ENCODE results near the gene PEX26. TPM values are rescaled to one million over a fixed set of nuclear protein-coding genes. Genes with fewer than 3 reads are reported as not detected.
A peak's percentile ranks its signal among the peaks of the same experiment; 100 is the strongest.

PEX26 gene
- total RNA-seq, 4 donors from 2014 or later = 46.4 to 211 (median 93.4) TPM

- Histone ChIP-seq H3K27me3 (no peaks in the 10 kb centered on the region), H3K4me3 (no peak overlapping the region), H3K27ac (peak overlapping the region; percentile 64 to 88 (median 80)), H3K9me3 (no peaks in the 10 kb centered on the region), H3K4me1 (peaks cover 0 to 38% (median 6%) of the 10 kb centered on the region in 4 donors), H3K36me3 (peaks cover 0 to 61% (median 12%) of the 10 kb centered on the region in 4 donors)
- peak; percentile 83 for DNase-seq
- no peak for TF ChIP-seq EP300 (IDR thresholded peaks at IDR 0.05; ENCODE audit: low read depth)
- TF ChIP-seq POLR2AphosphoS5 (IDR thresholded peaks at IDR 0.05) = peak in 2 of 3 donors; percentile 46 to 50
- peak in 2 of 5 experiments; percentile 14 to 35 for TF ChIP-seq CTCF (IDR thresholded peaks at IDR 0.05)
- peak; percentile 38 for TF ChIP-seq POLR2A (IDR thresholded peaks at IDR 0.05)
- intact Hi-C loops (cut with DNase I; ENCODE audit: low total_unique reads) = no loop called here
- in situ Hi-C loops (cut with MboI; ENCODE audit: low pct_ligation_motif_present in 1 of 4, low pct_unique_long_range_greater_than_20kb in 1 of 4, low sequenced_read_pairs in 3 of 4) = no loop called here
Observed at GRCh38 chr22:18085188-18085587, 7.4 kb downstream of the PEX26 start.

- TF ChIP-seq EP300 (IDR thresholded peaks at IDR 0.05; ENCODE audit: low read depth) = no peak
- no peak for TF ChIP-seq POLR2A (IDR thresholded peaks at IDR 0.05)
- no peak for TF ChIP-seq POLR2AphosphoS5 (IDR thresholded peaks at IDR 0.05)
- no peak for TF ChIP-seq CTCF (IDR thresholded peaks at IDR 0.05)
- no peaks in the 10 kb centered on the region for H3K27me3 ChIP-seq
- H3K36me3 ChIP-seq = peaks cover 0 to 49% (median 10%) of the 10 kb centered on the region in 4 donors
- 66 to 73% methylated on average over 5 to 13 of the region's 13 CpGs for WGBS, 2 donors (ENCODE audit: low coverage in 1 of 2)
- peak overlapping the region in 3 of 4 donors; percentile 15 to 88 (median 53) for H3K27ac ChIP-seq
- intact Hi-C loops (cut with DNase I; ENCODE audit: low total_unique reads) (no loop called here), in situ Hi-C loops (cut with MboI; ENCODE audit: low pct_ligation_motif_present in 1 of 4, low pct_unique_long_range_greater_than_20kb in 1 of 4, low sequenced_read_pairs in 3 of 4) (no loop called here)
- DNase-seq = no peak
- H3K4me1 ChIP-seq = peaks cover 7 to 57% (median 19%) of the 10 kb centered on the region in 4 donors
- no peaks in the 10 kb centered on the region for H3K9me3 ChIP-seq
- no peak overlapping the region for H3K4me3 ChIP-seq
Observed at GRCh38 chr22:18087350-18087855, 9.6 kb downstream of the PEX26 start.

- 76 to 100% methylated on average over 1 to 11 of the region's 11 CpGs for WGBS, 2 donors (ENCODE audit: low coverage in 1 of 2)
- no peak overlapping the region for H3K4me3 ChIP-seq
- H3K36me3 ChIP-seq = peaks cover 0 to 34% (median 4%) of the 10 kb centered on the region in 4 donors
- peaks cover 7 to 64% (median 25%) of the 10 kb centered on the region in 4 donors for H3K4me1 ChIP-seq
- in situ Hi-C loops (cut with MboI; ENCODE audit: low pct_ligation_motif_present in 1 of 4, low pct_unique_long_range_greater_than_20kb in 1 of 4, low sequenced_read_pairs in 3 of 4) (no loop called here), intact Hi-C loops (cut with DNase I; ENCODE audit: low total_unique reads) (no loop called here)
- DNase-seq = peak; percentile 71
- no peaks in the 10 kb centered on the region for H3K27me3 ChIP-seq
- TF ChIP-seq EP300 (IDR thresholded peaks at IDR 0.05; ENCODE audit: low read depth) = no peak
- TF ChIP-seq CTCF (IDR thresholded peaks at IDR 0.05) = no peak
- TF ChIP-seq POLR2A (IDR thresholded peaks at IDR 0.05) = no peak
- peak in 1 of 3 donors; percentile 15 for TF ChIP-seq POLR2AphosphoS5 (IDR thresholded peaks at IDR 0.05)
- H3K9me3 ChIP-seq = no peaks in the 10 kb centered on the region
- peak overlapping the region in 3 of 4 donors; percentile 28 to 54 (median 53) for H3K27ac ChIP-seq
Observed at GRCh38 chr22:18088825-18089568, 11.2 kb downstream of the PEX26 start.

GRCh38 chr22:18090286-18090685 lies 12.5 kb downstream of the PEX26 start:
- no peak for DNase-seq
- Histone ChIP-seq H3K27me3 (no peaks in the 10 kb centered on the region), H3K9me3 (no peaks in the 10 kb centered on the region), H3K27ac (peak overlapping the region; percentile 86 to 94 (median 92)), H3K4me1 (peaks cover 7 to 56% (median 24%) of the 10 kb centered on the region in 4 donors), H3K36me3 (peaks cover 0 to 25% (median 4%) of the 10 kb centered on the region in 4 donors), H3K4me3 (no peak overlapping the region)
- TF ChIP-seq POLR2A (IDR thresholded peaks at IDR 0.05) = no peak
- no peak for TF ChIP-seq POLR2AphosphoS5 (IDR thresholded peaks at IDR 0.05)
- no peak for TF ChIP-seq EP300 (IDR thresholded peaks at IDR 0.05; ENCODE audit: low read depth)
- TF ChIP-seq CTCF (IDR thresholded peaks at IDR 0.05) = no peak
- intact Hi-C loops (cut with DNase I; ENCODE audit: low total_unique reads) = no loop called here
- WGBS, 2 donors (ENCODE audit: low coverage in 1 of 2) = 97% methylated on average over 6 to 8 of the region's 8 CpGs
- in situ Hi-C loops (cut with MboI; ENCODE audit: low pct_ligation_motif_present in 1 of 4, low pct_unique_long_range_greater_than_20kb in 1 of 4, low sequenced_read_pairs in 3 of 4) = no loop called here

Data from transverse colon (tissue), 4 donors.